K562 (cell line): ENCODE data around the gene URB2. TPM values are rescaled to one million over a fixed set of nuclear protein-coding genes. Genes with fewer than 3 reads are reported as not detected.
A peak's percentile ranks its signal among the peaks of the same experiment; 100 is the strongest.

Experiments
- CAMTA2 ChIP-seq: fragments of 250-450 bp; sonication (Bioruptor Pico); conservative IDR thresholded peaks from 2 replicates; pipeline ENCODE4 v1.5.1; 2022
- NR2C1 ChIP-seq, 2 experiments: fragments of 450-650 bp; IDR thresholded peaks; 2 replicates each; pipeline ENCODE4 v1.6.1; 2017; ENCODE audit warnings: mild to moderate bottlenecking in 2 of 2, antibody characterized with exemption in 1 of 2, inconsistent platforms in 1 of 2, missing compliant biosample characterization in 1 of 2, missing genetic modification characterization in 1 of 2
- NR2F6 ChIP-seq: fragments of 450-650 bp; formaldehyde crosslinking; IDR thresholded peaks from 2 replicates; pipeline ENCODE4 v1.4.0; 2020; ENCODE audit warnings: mild to moderate bottlenecking
- RERE ChIP-seq: sonication (generic); formaldehyde crosslinking; IDR thresholded peaks from 2 replicates; pipeline ENCODE4 v1.8.0; 2023; ENCODE audit warnings: missing genetic modification reagents, mild to moderate bottlenecking, borderline replicate concordance
- SMAD3 ChIP-seq: fragments of 450-650 bp; formaldehyde crosslinking; conservative IDR thresholded peaks from 2 replicates; pipeline ENCODE4 v1.4.0; 2020; ENCODE audit warnings: mild to moderate bottlenecking
- STAG1 ChIP-seq: sonication (generic); formaldehyde crosslinking; IDR thresholded peaks from 2 replicates; pipeline ENCODE4 v1.5.0; 2020; ENCODE audit warnings: missing genetic modification reagents, borderline replicate concordance
- STAT5A ChIP-seq: IDR thresholded peaks from 2 replicates; pipeline ENCODE4 v1.6.1; 2012; ENCODE audit warnings: low read length, inconsistent platforms, borderline replicate concordance
- U2AF2 ChIP-seq: fragments of 200-400 bp; formaldehyde crosslinking; optimal IDR thresholded peaks from 2 replicates; pipeline ENCODE3; 2017; ENCODE audit warnings: low read depth, mild to moderate bottlenecking, low read length
- ZNF318 ChIP-seq, 2 experiments: fragments of 450-650 bp; IDR thresholded peaks; 2 replicates each; pipeline ENCODE4 v1.6.1; 2016; ENCODE audit warnings: mild to moderate bottlenecking in 2 of 2, borderline replicate concordance in 1 of 2, low read depth in 1 of 2, moderate library complexity in 1 of 2
- ZNF785 ChIP-seq: fragments of 250-450 bp; sonication (Bioruptor Pico); IDR thresholded peaks from 2 replicates; pipeline ENCODE4 v1.4.0; 2020; ENCODE audit warnings: mild to moderate bottlenecking
- polyA plus RNA-seq, 8 experiments: library from polyadenylated mRNA; depleted of rRNA in 4 of 8; stranded (reverse) in 5 of 8; unstranded in 3 of 8; fragments of >200 nt; fragmentation: Nextera tagmentation in 2 of 8; fragmentation: Illumina TruSeq in 1 of 8; extraction: Ambion mirVana in 2 of 8; extraction: Trizol in 1 of 8; gene quantifications; 2 replicates each; pipeline versions ENCODE4 v1.2.1 to v1.2.3, GENCODE V29; 2011 to 2014; ENCODE audit warnings: inconsistent platforms in 1 of 8, missing spikeins in 1 of 8
- total RNA-seq, 7 experiments: library from RNA; depleted of rRNA in 6 of 7; stranded (reverse); fragments of >200 nt in 6 of 7; fragmentation: Illumina TruSeq in 2 of 7; extraction: Trizol in 2 of 7; gene quantifications; 2 replicates each; pipeline versions ENCODE4 v1.2.1 to v1.2.3, GENCODE V29; 2011 to 2021; ENCODE audit warnings: low replicate concordance in 1 of 7
- TF ChIP-seq, protein P1 (sequence below): sonication (generic); formaldehyde crosslinking; IDR thresholded peaks from 2 replicates; pipeline ENCODE4 v1.8.0; 2022; ENCODE audit warnings: mild to moderate bottlenecking, low read depth, missing genetic modification reagents

URB2 gene
- total and polyA plus RNA-seq, 9 of the 15 experiments (the other 6 are each of a cell fraction or from before 2014, with no cell fraction given), result 2.8 to 28.3 (median 19.0) TPM

- TF ChIP-seq RERE (CRISPR knock-in tag), result no peak
- no peak for TF ChIP-seq NR2F6
- no peak for TF ChIP-seq STAG1
- no peak for TF ChIP-seq ZNF318 (IDR thresholded peaks at IDR 0.05; ENCODE audit: borderline replicate concordance in 1 of 2, low read depth in 1 of 2)
- TF ChIP-seq CAMTA2 (CRISPR knock-in tag), result 0 out of 2 replicates have a peak, but pooled peaks have one; percentile 47
- no peak for TF ChIP-seq NR2C1 (IDR thresholded peaks at IDR 0.05)
- no peak for TF ChIP-seq NR2C1 (tag; IDR thresholded peaks at IDR 0.05)
- no peak for TF ChIP-seq STAT5A
- no peak for TF ChIP-seq ZNF785 (CRISPR knock-in tag)
- no peak for TF ChIP-seq SMAD3 (CRISPR knock-in tag)
- TF ChIP-seq, protein P1, sequence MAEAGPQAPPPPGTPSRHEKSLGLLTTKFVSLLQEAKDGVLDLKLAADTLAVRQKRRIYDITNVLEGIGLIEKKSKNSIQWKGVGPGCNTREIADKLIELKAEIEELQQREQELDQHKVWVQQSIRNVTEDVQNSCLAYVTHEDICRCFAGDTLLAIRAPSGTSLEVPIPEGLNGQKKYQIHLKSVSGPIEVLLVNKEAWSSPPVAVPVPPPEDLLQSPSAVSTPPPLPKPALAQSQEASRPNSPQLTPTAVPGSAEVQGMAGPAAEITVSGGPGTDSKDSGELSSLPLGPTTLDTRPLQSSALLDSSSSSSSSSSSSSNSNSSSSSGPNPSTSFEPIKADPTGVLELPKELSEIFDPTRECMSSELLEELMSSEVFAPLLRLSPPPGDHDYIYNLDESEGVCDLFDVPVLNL (CRISPR knock-in tag), result 0 out of 2 replicates have a peak, but pooled peaks have one; percentile 32
- no peak for TF ChIP-seq U2AF2
These were observed at the start of gene URB2, which contains the start of gene TAF5L (continued) for GRCh38 chr1:229625915-229626831.
